Astrocyte (in vitro differentiated cells and primary cell): Measurements from ENCODE around the gene RCE1. TPM values are rescaled to one million over a fixed set of nuclear protein-coding genes. Genes with fewer than 3 reads are reported as not detected.

Experiments used
- total RNA-seq: library from RNA; stranded (reverse); gene quantifications from 2 replicates; pipeline ENCODE4 v1.2.1, GENCODE V29; 2021

RCE1 gene
- total RNA-seq, 1 donor from 2014 or later: 19.8 TPM

Other genes with a start within 250 kb of the RCE1 start
- gene RBM14, start 226.8 kb upstream of the RCE1 start, total RNA-seq: 47.6 and 59.7 TPM in 2 replicates
- 151 and 153 TPM in 2 replicates for gene RBM4, start 204.7 kb upstream of the RCE1 start, total RNA-seq
- 17.3 and 20.3 TPM in 2 replicates for gene RBM4B, start 165.6 kb upstream of the RCE1 start, total RNA-seq
- gene SPTBN2, start 114.2 kb upstream of the RCE1 start, total RNA-seq: 18.2 and 22.7 TPM in 2 replicates
- 33.7 and 35.7 TPM in 2 replicates for gene LRFN4, start 13.6 kb downstream of the RCE1 start, total RNA-seq
- gene PC, start 114.9 kb downstream of the RCE1 start, total RNA-seq: 10.5 and 13.3 TPM in 2 replicates
- gene C11orf86, start 131.9 kb downstream of the RCE1 start, total RNA-seq: not detected in 2 replicates
- gene SYT12, start 179.7 kb downstream of the RCE1 start, total RNA-seq: 0.34 and 0.62 TPM in 2 replicates
- gene RHOD, start 213.4 kb downstream of the RCE1 start, total RNA-seq: 29.8 and 30.4 TPM in 2 replicates